GM18858 (cell line): ENCODE results near the gene AGL.
"Not testable (repeated sequence)": the region's sequence is repeated elsewhere in the genome, so short reads cannot be mapped to it uniquely, and the experiment has no call there.

Experiments used
- ATAC-seq: cut with Tn5 transposase; IDR thresholded peaks from one replicate; pipeline ENCODE4 v1.9.1; 2021; ENCODE audit not compliant: unreplicated experiment

The AGL gene

DNA sequence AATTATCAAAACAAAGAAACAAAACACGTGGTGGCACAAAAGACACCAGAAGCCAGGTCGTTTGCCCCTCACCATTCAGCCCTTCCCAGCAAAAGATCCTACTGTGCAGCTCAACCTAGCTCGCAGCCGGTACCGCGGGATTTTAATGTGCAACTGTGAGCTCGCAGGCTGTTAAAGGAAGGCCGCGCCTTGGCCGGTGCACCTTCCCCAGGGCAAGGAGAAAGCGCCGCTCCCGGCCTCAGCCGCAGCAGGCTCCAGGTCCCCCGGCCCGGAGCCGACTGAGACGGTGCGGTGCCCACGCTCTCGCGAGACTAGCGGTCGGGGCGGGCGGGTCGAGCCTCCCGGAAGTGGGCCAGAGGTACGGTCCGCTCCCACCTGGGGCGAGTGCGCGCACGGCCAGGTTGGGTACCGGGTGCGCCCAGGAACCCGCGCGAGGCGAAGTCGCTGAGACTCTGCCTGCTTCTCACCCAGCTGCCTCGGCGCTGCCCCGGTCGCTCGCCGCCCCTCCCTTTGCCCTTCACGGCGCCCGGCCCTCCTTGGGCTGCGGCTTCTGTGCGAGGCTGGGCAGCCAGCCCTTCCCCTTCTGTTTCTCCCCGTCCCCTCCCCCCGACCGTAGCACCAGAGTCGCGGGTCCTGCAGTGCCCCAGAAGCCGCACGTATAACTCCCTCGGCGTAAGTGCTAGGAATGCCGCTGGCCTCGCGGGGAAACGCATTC is at the start of gene AGL:
AGL (plus strand) TSS at position 618 of the 715 bp plus-strand sequence. CDS start 682 bp downstream, outside the sequence.
- peak; percentile 94 for ATAC-seq

DNA sequence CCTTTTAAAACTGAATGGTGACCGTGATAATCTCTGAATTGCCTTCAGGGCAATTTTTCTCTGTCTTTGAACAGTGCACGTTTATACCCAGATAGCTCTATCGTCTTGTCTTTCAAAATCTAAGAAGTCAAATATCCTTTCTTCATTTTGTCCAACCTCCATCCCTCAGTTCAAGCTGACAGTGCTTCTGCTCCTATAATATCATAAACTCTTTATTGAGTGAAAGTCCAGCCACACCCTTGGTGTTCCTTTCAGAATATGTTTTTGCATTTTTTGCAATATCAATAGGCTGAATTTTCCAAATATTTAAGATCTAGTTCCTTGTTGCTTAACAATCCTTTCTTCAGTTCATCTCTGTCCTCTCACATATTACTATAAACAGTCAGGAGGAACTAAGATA is 48.6 kb upstream of the AGL start:
- no peak for ATAC-seq

- ATAC-seq: no peak
These were observed 43.3 kb upstream of the AGL start for GRCh38 chr1:99806882-99807281.

DNA sequence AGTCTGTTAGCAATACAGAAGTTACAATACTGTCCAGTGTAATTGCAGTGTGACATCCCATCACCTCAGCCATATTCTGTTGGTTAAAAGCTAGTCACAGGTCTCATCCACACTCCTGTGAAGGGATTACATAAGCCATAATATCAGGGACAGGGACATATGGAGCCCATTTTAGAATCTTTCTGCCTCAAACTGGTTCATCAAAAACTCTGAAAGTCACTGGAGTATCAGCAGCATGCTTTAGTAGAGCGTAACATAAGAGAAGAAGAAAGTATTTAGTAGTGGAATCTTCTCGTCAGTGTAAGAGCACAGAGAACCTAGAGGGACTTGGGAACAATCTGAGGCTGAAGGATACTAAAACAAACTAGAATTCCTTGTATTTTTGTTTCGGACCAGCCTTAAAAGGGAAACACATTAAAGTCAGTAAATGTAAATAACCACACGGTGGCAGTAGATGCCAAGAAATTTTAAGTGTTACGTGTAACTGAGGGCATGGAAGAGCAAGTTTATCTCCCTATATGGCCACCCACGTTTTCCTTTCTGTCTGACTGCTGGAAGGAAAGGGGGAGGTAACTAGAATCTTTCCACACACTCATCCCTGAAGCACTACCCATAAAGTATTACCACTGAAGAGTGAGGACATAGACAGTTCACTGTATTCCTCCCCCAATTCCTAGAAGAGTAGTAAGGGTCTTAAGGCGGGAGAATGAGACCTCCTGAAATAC is 41.6 kb upstream of the AGL start:
- peak; percentile 89 for ATAC-seq

- ATAC-seq: no peak
These were observed 39.1 kb upstream of the AGL start for GRCh38 chr1:99811075-99811474.

DNA sequence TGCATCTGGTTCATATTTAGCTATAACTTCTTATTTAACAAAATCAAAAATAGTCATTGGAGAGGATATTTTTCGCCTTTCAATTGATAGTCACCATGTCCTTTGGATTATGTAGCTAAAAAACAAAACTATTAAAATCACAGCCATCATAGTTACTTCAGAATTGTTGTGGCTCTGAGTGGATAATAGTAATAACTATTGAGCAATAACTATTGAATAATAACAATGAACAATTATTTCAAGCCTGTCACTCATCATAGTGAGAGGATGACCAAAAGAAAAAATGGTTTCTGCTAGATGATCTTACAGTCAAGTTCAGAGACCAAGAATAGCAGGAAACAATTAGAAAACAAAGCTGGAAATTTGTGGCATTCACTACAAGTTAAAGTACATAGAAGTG is 38.4 kb upstream of the AGL start:
- no peak for ATAC-seq

- ATAC-seq: no peak
These were observed 35.7 kb upstream of the AGL start for GRCh38 chr1:99814373-99814900.

DNA sequence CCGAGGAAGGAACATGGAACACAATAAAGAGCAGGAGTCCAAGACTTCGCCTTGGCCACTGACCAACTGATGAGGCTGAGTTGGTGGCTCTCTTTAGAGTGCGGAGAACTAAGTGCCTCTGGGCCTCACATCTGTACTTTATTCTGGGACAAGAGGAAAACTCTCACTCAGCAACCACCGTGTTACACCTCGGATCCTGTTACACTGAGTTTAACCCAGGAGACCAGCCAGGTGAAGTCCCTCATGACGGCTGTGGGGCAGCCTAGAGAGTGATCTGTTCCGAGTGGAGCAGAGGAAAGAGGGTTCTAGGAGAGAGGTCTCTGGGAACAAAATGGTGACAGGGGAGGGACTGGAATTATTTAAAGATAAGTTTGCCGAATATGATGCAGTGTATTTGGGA is 33.5 kb upstream of the AGL start:
- ATAC-seq: no peak

DNA sequence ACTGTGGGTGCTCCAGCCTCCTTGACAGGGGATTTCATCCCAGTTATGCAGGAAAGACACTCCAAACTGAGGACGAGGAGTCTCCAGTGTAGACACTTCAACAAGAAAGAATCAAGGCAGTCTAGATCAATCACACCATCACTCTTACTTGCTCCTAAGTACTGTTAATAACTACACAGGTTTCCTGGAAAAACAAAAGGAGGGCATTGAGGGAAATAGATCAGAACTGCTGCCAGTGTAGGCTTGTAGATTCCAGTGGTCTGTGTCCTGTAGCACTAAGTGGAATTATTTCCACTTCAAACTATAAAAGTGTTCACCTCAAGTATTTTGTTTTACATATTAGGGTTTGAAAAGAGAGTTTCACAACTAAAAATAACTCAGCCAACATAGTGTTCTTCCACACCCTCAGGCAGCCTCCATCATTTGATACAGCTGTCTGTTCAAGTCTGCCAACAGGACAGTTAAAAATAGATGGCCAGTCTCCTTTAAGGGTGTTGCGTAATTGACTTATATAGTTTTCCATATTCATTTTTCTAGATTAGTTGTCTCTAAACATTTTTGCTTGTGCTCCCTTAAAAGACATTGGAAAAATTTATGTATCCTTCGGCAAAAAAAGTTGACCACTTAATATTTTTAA is 32.0 kb upstream of the AGL start:
- no peak for ATAC-seq

GRCh38 chr1:99820546-99820945 is 29.6 kb upstream of the AGL start:
- ATAC-seq: peak; percentile 90

- no peak for ATAC-seq
These were observed 25.1 kb upstream of the AGL start for GRCh38 chr1:99825098-99825497.

- ATAC-seq: no peak
These were observed 24.5 kb upstream of the AGL start for GRCh38 chr1:99825702-99826101.

GRCh38 chr1:99827970-99828369 is 22.2 kb upstream of the AGL start:
- ATAC-seq: no peak

DNA sequence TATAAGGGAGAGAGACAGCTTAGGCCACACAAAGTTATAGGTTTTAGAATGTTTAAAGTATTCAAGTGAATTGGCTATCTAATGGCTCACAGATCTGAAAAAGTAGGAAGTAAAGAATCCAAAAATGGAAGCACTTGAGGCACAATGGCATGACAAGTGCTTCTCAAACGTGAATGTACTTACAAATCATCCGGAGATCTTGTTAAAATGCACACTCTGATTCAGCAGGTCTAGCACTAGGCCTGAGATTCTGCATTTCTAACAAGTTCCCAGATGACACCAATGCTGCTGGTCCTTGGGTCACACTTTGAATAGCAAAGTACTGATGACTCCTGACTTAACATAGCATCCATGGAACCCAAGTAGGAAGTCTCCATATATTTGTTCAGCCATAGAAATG is 20.9 kb upstream of the AGL start:
- ATAC-seq: no peak

DNA sequence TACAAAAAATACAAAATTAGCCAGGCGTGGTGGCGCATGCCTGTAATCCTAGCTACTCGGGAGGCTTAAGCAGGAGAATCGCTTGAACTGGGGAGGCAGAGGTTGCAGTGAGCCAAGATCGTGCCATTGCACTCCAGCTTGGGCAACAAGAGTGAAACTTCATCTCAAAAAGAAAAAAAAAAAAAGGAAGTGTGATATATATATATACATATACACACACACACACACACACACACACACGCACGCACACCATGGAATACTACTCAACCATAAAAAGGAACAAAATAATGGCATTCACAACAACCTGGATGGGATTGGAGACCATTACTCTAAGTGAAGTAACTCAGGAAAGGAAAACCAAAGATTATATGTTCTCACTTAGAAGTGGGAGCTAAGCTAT is 16.2 kb upstream of the AGL start:
- ATAC-seq: not testable (repeated sequence)

DNA sequence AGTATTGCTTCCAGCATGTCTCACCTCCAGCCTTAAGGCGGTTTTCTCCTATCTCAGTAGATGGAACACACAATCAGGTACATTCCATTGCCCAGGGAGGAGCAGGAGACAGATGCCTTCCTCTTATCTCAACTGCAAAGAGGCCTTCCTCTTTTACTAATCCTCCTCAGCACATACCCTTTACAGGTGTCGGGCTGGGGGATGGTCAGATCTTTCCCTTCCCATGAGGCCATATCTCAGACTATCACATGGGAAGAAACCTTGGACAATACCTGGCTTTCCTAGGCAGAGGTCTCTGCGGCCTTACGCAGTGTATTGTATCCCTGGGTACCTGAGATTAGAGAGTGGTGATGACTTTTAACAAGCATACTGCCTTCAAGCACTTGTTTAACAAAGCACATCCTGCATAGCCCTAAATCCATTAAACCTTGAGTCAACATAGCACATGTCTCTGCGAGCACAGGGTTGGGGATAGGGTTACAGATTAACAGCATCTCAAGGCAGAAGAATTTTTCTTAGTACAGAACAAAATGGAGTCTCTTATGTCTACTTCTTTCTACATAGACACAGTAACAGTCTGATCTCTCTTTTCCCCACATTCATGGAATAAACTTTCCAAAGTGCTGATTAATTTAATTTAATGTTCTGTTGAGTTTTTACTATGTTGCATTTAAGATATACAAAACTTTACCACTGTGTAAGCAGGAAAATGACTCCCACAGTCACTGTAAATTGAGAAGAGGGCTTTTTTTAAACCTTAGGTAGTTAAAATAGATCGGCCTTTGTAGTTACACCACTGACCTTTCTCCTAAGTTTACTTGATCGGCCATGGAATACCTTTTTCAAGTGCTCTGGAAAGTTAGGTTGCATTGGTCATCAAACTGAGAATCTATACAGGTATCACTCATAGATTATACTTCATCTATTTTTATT is 13.7 kb upstream of the AGL start:
- ATAC-seq: not testable (repeated sequence)

DNA sequence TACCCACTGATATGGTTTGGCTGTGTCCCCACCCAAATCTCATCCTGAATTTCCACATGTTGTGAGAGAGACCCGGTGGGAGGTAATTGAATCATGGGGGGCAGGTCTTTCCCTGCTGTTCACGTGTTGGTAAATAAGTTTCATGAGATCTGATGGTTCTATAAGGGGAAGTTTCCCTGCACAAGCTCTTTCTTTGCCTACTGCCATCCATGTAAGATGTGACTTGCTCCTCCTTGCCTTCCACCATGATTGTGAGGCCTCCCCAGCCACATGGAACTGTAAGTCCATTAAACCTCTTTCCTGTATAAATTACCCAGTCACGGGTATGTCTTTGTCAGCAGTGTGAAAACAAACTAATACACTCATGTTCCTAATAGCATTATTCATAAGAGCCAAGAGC is 9.8 kb upstream of the AGL start:
- not testable (repeated sequence) for ATAC-seq

GRCh38 chr1:99843760-99844159 is 6.4 kb upstream of the AGL start:
- ATAC-seq: no peak

GRCh38 chr1:99845201-99845600 is 5.0 kb upstream of the AGL start:
- not testable (repeated sequence) for ATAC-seq

DNA sequence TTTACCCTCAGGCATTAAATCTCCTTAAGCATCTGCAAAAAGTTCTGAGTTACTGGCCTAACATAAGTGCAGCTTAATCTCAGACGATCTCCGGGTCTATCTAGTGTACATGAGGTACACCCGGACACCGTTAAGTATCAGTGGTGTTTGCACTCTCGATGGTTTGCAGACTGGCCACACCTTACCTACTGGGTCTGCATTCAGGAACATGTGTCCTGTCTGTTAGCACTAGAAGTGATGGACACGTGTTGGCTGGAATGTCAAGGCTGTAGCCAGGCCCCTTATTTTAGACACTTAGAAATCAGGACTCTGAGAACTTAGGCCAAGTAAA is 783 bp upstream of the AGL start:
- ATAC-seq: no peak
